ENCODE measurements around the gene FOXF2.

Gene FOXF2

GRCh38 chr6:1381481-1382330 lies 7.7 kb upstream of the FOXF2 start:
- in situ Hi-C loops (cut with MboI; ENCODE audit: low sequenced_read_pairs, unreplicated experiment) = loop anchor here (25.0 kb wide), 1 partner anchor 794 kb away; no protein-coding TSS in a partner anchor
- TF ChIP-seq, protein P1, sequence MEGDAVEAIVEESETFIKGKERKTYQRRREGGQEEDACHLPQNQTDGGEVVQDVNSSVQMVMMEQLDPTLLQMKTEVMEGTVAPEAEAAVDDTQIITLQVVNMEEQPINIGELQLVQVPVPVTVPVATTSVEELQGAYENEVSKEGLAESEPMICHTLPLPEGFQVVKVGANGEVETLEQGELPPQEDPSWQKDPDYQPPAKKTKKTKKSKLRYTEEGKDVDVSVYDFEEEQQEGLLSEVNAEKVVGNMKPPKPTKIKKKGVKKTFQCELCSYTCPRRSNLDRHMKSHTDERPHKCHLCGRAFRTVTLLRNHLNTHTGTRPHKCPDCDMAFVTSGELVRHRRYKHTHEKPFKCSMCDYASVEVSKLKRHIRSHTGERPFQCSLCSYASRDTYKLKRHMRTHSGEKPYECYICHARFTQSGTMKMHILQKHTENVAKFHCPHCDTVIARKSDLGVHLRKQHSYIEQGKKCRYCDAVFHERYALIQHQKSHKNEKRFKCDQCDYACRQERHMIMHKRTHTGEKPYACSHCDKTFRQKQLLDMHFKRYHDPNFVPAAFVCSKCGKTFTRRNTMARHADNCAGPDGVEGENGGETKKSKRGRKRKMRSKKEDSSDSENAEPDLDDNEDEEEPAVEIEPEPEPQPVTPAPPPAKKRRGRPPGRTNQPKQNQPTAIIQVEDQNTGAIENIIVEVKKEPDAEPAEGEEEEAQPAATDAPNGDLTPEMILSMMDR (IDR thresholded peaks at IDR 0.05; ENCODE audit: borderline replicate concordance, control extremely low read depth, extremely low read depth, insufficient read depth, missing control alignments) = peak; percentile 90
- peak; percentile 83 for DNase-seq (ENCODE audit: low spot score)

GRCh38 chr6:1382331-1382882 lies 7.0 kb upstream of the FOXF2 start:
- DNase-seq (ENCODE audit: low spot score) = peak; percentile 37
- in situ Hi-C loops (cut with MboI; ENCODE audit: low sequenced_read_pairs, unreplicated experiment) = loop anchor here (25.0 kb wide), 1 partner anchor 795 kb away; no protein-coding TSS in a partner anchor
- TF ChIP-seq, protein P1 (IDR thresholded peaks at IDR 0.05; ENCODE audit: borderline replicate concordance, control extremely low read depth, extremely low read depth, insufficient read depth, missing control alignments) = no peak

- in situ Hi-C loops (cut with MboI; ENCODE audit: low sequenced_read_pairs, unreplicated experiment) = loop anchor here (25.0 kb wide), 1 partner anchor 796 kb away; no protein-coding TSS in a partner anchor
- TF ChIP-seq, protein P1 (IDR thresholded peaks at IDR 0.05; ENCODE audit: borderline replicate concordance, control extremely low read depth, extremely low read depth, insufficient read depth, missing control alignments) = no peak
- DNase-seq (ENCODE audit: low spot score) = peak; percentile 34
Measured at GRCh38 chr6:1382883-1383728, 6.3 kb upstream of the FOXF2 start.

- in situ Hi-C loops (cut with MboI; ENCODE audit: low sequenced_read_pairs, unreplicated experiment) = loop anchor here (25.0 kb wide), 1 partner anchor 797 kb away; no protein-coding TSS in a partner anchor
- peak; percentile 37 for DNase-seq (ENCODE audit: low spot score)
- TF ChIP-seq, protein P1 (IDR thresholded peaks at IDR 0.05; ENCODE audit: borderline replicate concordance, control extremely low read depth, extremely low read depth, insufficient read depth, missing control alignments) = no peak
Measured at GRCh38 chr6:1383729-1384548, 5.4 kb upstream of the FOXF2 start.

GRCh38 chr6:1384549-1385128 lies 4.7 kb upstream of the FOXF2 start:
- DNase-seq (ENCODE audit: low spot score) = no peak
- TF ChIP-seq, protein P1 (IDR thresholded peaks at IDR 0.05; ENCODE audit: borderline replicate concordance, control extremely low read depth, extremely low read depth, insufficient read depth, missing control alignments) = no peak
- in situ Hi-C loops (cut with MboI; ENCODE audit: low sequenced_read_pairs, unreplicated experiment) = loop anchor here (25.0 kb wide), 1 partner anchor 797 kb away; no protein-coding TSS in a partner anchor
